Measurements from ENCODE around the gene TXNDC5. TPM values are rescaled to one million over a fixed set of nuclear protein-coding genes. Genes with fewer than 3 reads are reported as not detected.

The TXNDC5 gene
- total RNA-seq, 1 donor from 2014 or later = 360 TPM

- FAIRE-seq (no peak), DNase-seq (ENCODE audit: low read depth) (no peak)
- Histone ChIP-seq H3K4me3 (ENCODE audit: low read depth, low read length) (no peak overlapping the region), H3K27me3 (ENCODE audit: control insufficient read depth, insufficient read depth, low read length) (no peaks in the 10 kb centered on the region), H3K36me3 (ENCODE audit: control insufficient read depth, insufficient read depth, low read length) (peaks cover 5% of the 10 kb centered on the region)
- TF ChIP-seq CTCF (IDR thresholded peaks at IDR 0.05; ENCODE audit: insufficient read depth, low read length, severe bottlenecking) = no peak
These were observed 32.1 kb downstream of the TXNDC5 start for GRCh38 chr6:7878401-7878964.

GRCh38 chr6:7868926-7869325 lies 41.7 kb downstream of the TXNDC5 start:
- Histone ChIP-seq H3K36me3 (ENCODE audit: control insufficient read depth, insufficient read depth, low read length) (no peaks in the 10 kb centered on the region), H3K4me3 (ENCODE audit: low read depth, low read length) (no peak overlapping the region), H3K27me3 (ENCODE audit: control insufficient read depth, insufficient read depth, low read length) (no peaks in the 10 kb centered on the region)
- no peak for DNase-seq (ENCODE audit: low read depth)
- no peak for FAIRE-seq
- TF ChIP-seq CTCF (IDR thresholded peaks at IDR 0.05; ENCODE audit: insufficient read depth, low read length, severe bottlenecking) = no peak

GRCh38 chr6:7866526-7866925 lies 44.1 kb downstream of the TXNDC5 start:
- FAIRE-seq (no peak), DNase-seq (ENCODE audit: low read depth) (no peak)
- Histone ChIP-seq H3K36me3 (ENCODE audit: control insufficient read depth, insufficient read depth, low read length) (no peaks in the 10 kb centered on the region), H3K27me3 (ENCODE audit: control insufficient read depth, insufficient read depth, low read length) (no peaks in the 10 kb centered on the region), H3K4me3 (ENCODE audit: low read depth, low read length) (no peak overlapping the region)
- TF ChIP-seq CTCF (IDR thresholded peaks at IDR 0.05; ENCODE audit: insufficient read depth, low read length, severe bottlenecking) = no peak

GRCh38 chr6:7865781-7866180 lies 44.8 kb downstream of the TXNDC5 start:
- FAIRE-seq = no peak
- Histone ChIP-seq H3K27me3 (ENCODE audit: control insufficient read depth, insufficient read depth, low read length) (no peaks in the 10 kb centered on the region), H3K36me3 (ENCODE audit: control insufficient read depth, insufficient read depth, low read length) (no peaks in the 10 kb centered on the region), H3K4me3 (ENCODE audit: low read depth, low read length) (no peak overlapping the region)
- DNase-seq (ENCODE audit: low read depth) = no peak
- no peak for TF ChIP-seq CTCF (IDR thresholded peaks at IDR 0.05; ENCODE audit: insufficient read depth, low read length, severe bottlenecking)

- TF ChIP-seq CTCF (IDR thresholded peaks at IDR 0.05; ENCODE audit: insufficient read depth, low read length, severe bottlenecking) = no peak
- FAIRE-seq (no peak), DNase-seq (ENCODE audit: low read depth) (no peak)
- H3K4me3 ChIP-seq (ENCODE audit: low read depth, low read length) = no peak overlapping the region
- H3K36me3 ChIP-seq (ENCODE audit: control insufficient read depth, insufficient read depth, low read length) = no peaks in the 10 kb centered on the region
- H3K27me3 ChIP-seq (ENCODE audit: control insufficient read depth, insufficient read depth, low read length) = no peaks in the 10 kb centered on the region
These were observed 51.0 kb downstream of the TXNDC5 start for GRCh38 chr6:7859591-7859990.

- DNase-seq (ENCODE audit: low read depth) = no peak
- no peaks in the 10 kb centered on the region for H3K36me3 ChIP-seq (ENCODE audit: control insufficient read depth, insufficient read depth, low read length)
- no peak for TF ChIP-seq CTCF (IDR thresholded peaks at IDR 0.05; ENCODE audit: insufficient read depth, low read length, severe bottlenecking)
- no peaks in the 10 kb centered on the region for H3K27me3 ChIP-seq (ENCODE audit: control insufficient read depth, insufficient read depth, low read length)
- H3K4me3 ChIP-seq (ENCODE audit: low read depth, low read length) = no peak overlapping the region
- no peak for FAIRE-seq
These were observed 58.8 kb downstream of the TXNDC5 start for GRCh38 chr6:7851780-7852179.
